Stimulated activated CD4-positive, alpha-beta T cell treated with anti-CD3 and anti-CD28 coated beads, Interleukin-4, amount 100 ng/mL, for 48 hours (primary cell): Measurements from ENCODE around the gene GOLGA6L22.
"Not testable (repeated sequence)": the region's sequence is repeated elsewhere in the genome, so short reads cannot be mapped to it uniquely, and the experiment has no call there.

Experiments
- DNase-seq, 2 donors: peaks; one replicate each; pipeline ENCODE4 v3.0.0-alpha.2; 2020; ENCODE audit warnings: low read depth in 2 of 2

Gene GOLGA6L22

GRCh38 chr15:22458603-22459002 lies at the start of gene GOLGA6L22:
GOLGA6L22 (plus strand) TSS chr15:22458903; CDS start chr15:22458994, 91 bp downstream.
- not testable (repeated sequence) for DNase-seq

GRCh38 chr15:22417288-22417687 lies 41.4 kb upstream of the GOLGA6L22 start:
- DNase-seq, result not testable (repeated sequence)

- DNase-seq, result not testable (repeated sequence)
Observed at GRCh38 chr15:22417795-22418194, 40.9 kb upstream of the GOLGA6L22 start.

GRCh38 chr15:22418212-22418611 lies 40.5 kb upstream of the GOLGA6L22 start:
- DNase-seq, result not testable (repeated sequence)

GRCh38 chr15:22418666-22419065 lies 40.0 kb upstream of the GOLGA6L22 start:
- DNase-seq, result not testable (repeated sequence)

GRCh38 chr15:22420340-22420739 lies 38.4 kb upstream of the GOLGA6L22 start:
- not testable (repeated sequence) for DNase-seq

GRCh38 chr15:22429426-22429825 lies 29.3 kb upstream of the GOLGA6L22 start:
- not testable (repeated sequence) for DNase-seq

- DNase-seq, result not testable (repeated sequence)
Observed at GRCh38 chr15:22431687-22432086, 27.0 kb upstream of the GOLGA6L22 start.

GRCh38 chr15:22494490-22495113 lies 35.9 kb downstream of the GOLGA6L22 start:
- DNase-seq, result peak; percentile 2 to 5

GRCh38 chr15:22497200-22497599 lies 38.5 kb downstream of the GOLGA6L22 start:
- DNase-seq, result not testable (repeated sequence)

GRCh38 chr15:22498220-22498925 lies 39.7 kb downstream of the GOLGA6L22 start:
- not testable (repeated sequence) for DNase-seq

- DNase-seq, result not testable (repeated sequence)
Observed at GRCh38 chr15:22502272-22502671, 43.6 kb downstream of the GOLGA6L22 start.

GRCh38 chr15:22506959-22507358 lies 48.3 kb downstream of the GOLGA6L22 start:
- not testable (repeated sequence) for DNase-seq

GRCh38 chr15:22516140-22516539 lies 57.4 kb downstream of the GOLGA6L22 start:
- DNase-seq, result not testable (repeated sequence)
